Measurements from ENCODE around the gene PGM5. TPM values are rescaled to one million over a fixed set of nuclear protein-coding genes. Genes with fewer than 3 reads are reported as not detected.
A peak's percentile ranks its signal among the peaks of the same experiment; 100 is the strongest.

PGM5 gene
- total and polyA plus RNA-seq, 3 donors from 2014 or later: 9.3 to 19.4 (median 10.4) TPM

- DNase-seq: no peak
- Histone ChIP-seq H3K27me3 (no peaks in the 10 kb centered on the region), H3K4me1 (peaks cover 3% of the 10 kb centered on the region), H3K27ac (no peak overlapping the region), H3K36me3 (ENCODE audit: low read depth, missing control alignments) (no peaks in the 10 kb centered on the region), H3K9me3 (no peaks in the 10 kb centered on the region), H3K4me3 (no peak overlapping the region)
- intact Hi-C loops (cut with DNase I; ENCODE audit: low total_unique reads): no loop called here
- TF ChIP-seq POLR2A (IDR thresholded peaks at IDR 0.05) (no peak), CTCF (IDR thresholded peaks at IDR 0.05) (no peak)
- 89 to 95% methylated on average over 2 of the region's 2 CpGs for WGBS, 2 donors
Measured at GRCh38 chr9:68498816-68499215, 142.4 kb downstream of the PGM5 start.

GRCh38 chr9:68500457-68501381, 144.3 kb downstream of the PGM5 start:
- Histone ChIP-seq H3K27me3 (no peaks in the 10 kb centered on the region), H3K9me3 (no peaks in the 10 kb centered on the region), H3K36me3 (ENCODE audit: low read depth, missing control alignments) (no peaks in the 10 kb centered on the region), H3K4me3 (no peak overlapping the region), H3K4me1 (peaks cover 4% of the 10 kb centered on the region), H3K27ac (no peak overlapping the region)
- DNase-seq: no peak
- WGBS, 2 donors: 77 to 83% methylated on average over 9 of the region's 9 CpGs
- intact Hi-C loops (cut with DNase I; ENCODE audit: low total_unique reads): no loop called here
- TF ChIP-seq POLR2A (IDR thresholded peaks at IDR 0.05) (no peak), CTCF (IDR thresholded peaks at IDR 0.05) (no peak)

GRCh38 chr9:68502279-68502678, 145.9 kb downstream of the PGM5 start:
- Histone ChIP-seq H3K36me3 (ENCODE audit: low read depth, missing control alignments) (no peaks in the 10 kb centered on the region), H3K9me3 (no peaks in the 10 kb centered on the region), H3K4me3 (no peak overlapping the region), H3K4me1 (peaks cover 14% of the 10 kb centered on the region), H3K27me3 (no peaks in the 10 kb centered on the region), H3K27ac (no peak overlapping the region)
- TF ChIP-seq POLR2A (IDR thresholded peaks at IDR 0.05): no peak
- no peak for TF ChIP-seq CTCF (IDR thresholded peaks at IDR 0.05)
- DNase-seq: no peak
- 27 to 39% methylated on average over 4 of the region's 4 CpGs for WGBS, 2 donors
- intact Hi-C loops (cut with DNase I; ENCODE audit: low total_unique reads): no loop called here

GRCh38 chr9:68505681-68506409, 149.4 kb downstream of the PGM5 start:
- intact Hi-C loops (cut with DNase I; ENCODE audit: low total_unique reads): no loop called here
- Histone ChIP-seq H3K4me3 (no peak overlapping the region), H3K27ac (peak overlapping the region in 1 of 2 donors; percentile 20), H3K9me3 (no peaks in the 10 kb centered on the region), H3K27me3 (no peaks in the 10 kb centered on the region), H3K4me1 (peaks cover 10% of the 10 kb centered on the region), H3K36me3 (ENCODE audit: low read depth, missing control alignments) (no peaks in the 10 kb centered on the region)
- peak; percentile 20 for DNase-seq
- TF ChIP-seq CTCF (IDR thresholded peaks at IDR 0.05): no peak
- TF ChIP-seq POLR2A (IDR thresholded peaks at IDR 0.05): no peak
- 57 to 61% methylated on average over 4 of the region's 4 CpGs for WGBS, 2 donors
